ENCODE measurements around the gene MMP7.

Gene MMP7

DNA sequence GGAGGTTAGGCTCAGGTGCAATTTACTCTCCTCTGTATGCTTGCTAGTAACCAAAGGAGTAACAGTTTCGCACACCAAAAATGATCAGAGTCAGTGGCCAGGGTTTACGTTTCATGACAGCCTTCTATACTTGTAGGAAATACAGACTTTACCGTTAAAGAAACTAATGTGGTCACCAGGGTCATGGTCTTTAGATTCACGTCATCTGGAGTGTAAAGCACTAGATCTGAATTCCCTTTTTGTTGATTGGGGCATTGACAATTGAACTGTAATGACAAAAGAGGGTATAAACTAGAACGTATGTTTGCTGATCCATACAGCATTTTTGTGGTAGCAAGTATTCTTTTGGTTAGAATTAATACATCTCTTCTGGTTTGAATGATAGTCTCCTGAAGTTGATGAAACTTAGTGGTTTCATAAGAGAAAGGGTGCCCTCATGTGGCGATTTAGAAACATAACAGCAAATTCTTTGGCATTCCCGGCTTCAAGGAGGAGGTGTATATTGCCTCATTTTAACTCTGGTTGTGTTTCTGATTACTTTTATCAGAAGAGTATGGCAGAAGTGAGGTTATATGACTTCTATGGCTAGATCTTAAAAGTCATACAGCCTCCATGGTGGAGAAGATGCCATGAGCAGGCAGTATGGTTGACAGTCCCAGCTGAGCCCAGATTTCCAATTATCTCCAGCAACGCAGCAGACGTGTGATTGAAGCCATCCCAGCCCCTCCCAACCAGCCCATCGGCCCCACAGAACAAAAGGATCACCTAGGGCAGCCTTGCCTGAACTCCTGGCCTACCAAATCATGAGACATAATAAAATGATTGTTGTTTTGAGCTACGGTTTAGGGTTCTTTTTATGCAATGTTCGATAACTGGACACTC lies 35.1 kb downstream of the MMP7 start:
- H3K79me2 ChIP-seq (ENCODE audit: control insufficient read depth, insufficient read depth, low read length, unreplicated experiment), result no peaks in the 10 kb centered on the region
- no peak overlapping the region for H3K4me3 ChIP-seq (ENCODE audit: low read depth, low read length)
- H3K27ac ChIP-seq (ENCODE audit: low read depth, low read length), result no peak overlapping the region
- no peaks in the 10 kb centered on the region for H3K36me3 ChIP-seq (ENCODE audit: insufficient read depth, low read length)
- peak overlapping the region; percentile 73 for H2AFZ ChIP-seq (ENCODE audit: low read length, unreplicated experiment)
- no peaks in the 10 kb centered on the region for H3K27me3 ChIP-seq (ENCODE audit: insufficient read depth, low read length)
- H3K4me1 ChIP-seq (ENCODE audit: control insufficient read depth, insufficient read depth, low read length, unreplicated experiment), result peaks cover 15% of the 10 kb centered on the region

DNA sequence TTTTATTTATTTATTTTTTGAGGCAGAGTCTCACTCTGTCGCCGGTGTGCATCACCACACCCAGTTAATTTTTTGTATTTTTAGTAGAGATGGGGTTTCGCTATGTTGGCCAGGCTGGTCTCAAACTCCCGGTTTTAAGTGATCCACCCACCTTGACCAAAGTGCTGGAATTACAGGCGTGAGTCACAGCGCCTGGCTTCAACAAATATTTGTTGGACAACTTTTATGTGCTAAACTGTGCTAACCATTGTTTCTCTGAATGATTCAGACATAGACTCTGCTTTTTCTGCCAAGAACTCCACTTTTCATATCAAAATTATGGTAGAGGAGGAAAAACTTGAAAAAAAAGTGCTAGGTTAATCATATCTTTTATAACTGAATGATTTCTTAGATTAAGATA lies 36.3 kb downstream of the MMP7 start:
- Histone ChIP-seq H3K27me3 (ENCODE audit: insufficient read depth, low read length) (no peaks in the 10 kb centered on the region), H3K4me1 (ENCODE audit: control insufficient read depth, insufficient read depth, low read length, unreplicated experiment) (peaks cover 15% of the 10 kb centered on the region), H3K4me3 (ENCODE audit: low read depth, low read length) (no peak overlapping the region), H2AFZ (ENCODE audit: low read length, unreplicated experiment) (no peak overlapping the region), H3K27ac (ENCODE audit: low read depth, low read length) (no peak overlapping the region), H3K36me3 (ENCODE audit: insufficient read depth, low read length) (no peaks in the 10 kb centered on the region), H3K79me2 (ENCODE audit: control insufficient read depth, insufficient read depth, low read length, unreplicated experiment) (no peaks in the 10 kb centered on the region)

DNA sequence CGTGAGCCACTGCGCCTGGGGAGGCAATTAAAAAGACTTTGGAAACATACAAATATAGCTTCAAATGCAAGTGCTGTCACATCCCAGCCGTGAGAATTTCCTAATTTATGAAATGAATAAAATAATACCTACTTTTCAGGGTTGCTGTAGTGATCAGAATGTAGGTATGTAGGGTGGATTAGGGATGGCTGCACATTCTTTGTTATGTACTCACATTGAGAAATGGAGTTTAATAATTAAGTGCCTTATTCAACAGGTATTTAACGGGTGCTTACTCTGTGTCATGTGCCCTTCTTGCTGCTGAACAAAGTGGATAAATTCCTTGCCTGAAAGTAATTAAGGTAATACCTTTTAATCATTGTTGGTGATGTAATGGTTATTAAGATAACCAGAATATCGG lies 37.0 kb downstream of the MMP7 start:
- Histone ChIP-seq H3K79me2 (ENCODE audit: control insufficient read depth, insufficient read depth, low read length, unreplicated experiment) (no peaks in the 10 kb centered on the region), H3K4me1 (ENCODE audit: control insufficient read depth, insufficient read depth, low read length, unreplicated experiment) (peaks cover 15% of the 10 kb centered on the region), H3K27ac (ENCODE audit: low read depth, low read length) (no peak overlapping the region), H3K36me3 (ENCODE audit: insufficient read depth, low read length) (no peaks in the 10 kb centered on the region), H3K27me3 (ENCODE audit: insufficient read depth, low read length) (no peaks in the 10 kb centered on the region), H2AFZ (ENCODE audit: low read length, unreplicated experiment) (no peak overlapping the region), H3K4me3 (ENCODE audit: low read depth, low read length) (no peak overlapping the region)

DNA sequence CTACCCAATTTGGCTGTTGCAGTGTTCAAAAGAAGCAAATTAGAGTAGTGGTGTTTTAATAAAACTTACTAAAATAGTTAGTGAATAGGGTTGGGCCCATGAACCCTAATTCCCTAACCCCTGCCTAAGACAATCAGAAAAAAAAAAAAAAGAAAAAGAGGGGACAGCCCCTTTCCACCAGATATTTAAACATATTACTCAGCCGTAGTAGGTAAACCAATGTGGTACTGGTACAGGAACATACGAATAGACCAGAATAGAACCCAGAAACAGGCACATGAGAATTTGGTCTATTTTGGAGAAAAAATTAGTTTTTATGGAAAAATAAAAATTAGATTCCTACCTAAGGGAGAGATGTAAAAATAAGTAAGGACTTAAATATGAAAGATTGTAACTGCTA lies 38.6 kb downstream of the MMP7 start:
- H3K79me2 ChIP-seq (ENCODE audit: control insufficient read depth, insufficient read depth, low read length, unreplicated experiment), result no peaks in the 10 kb centered on the region
- H3K4me3 ChIP-seq (ENCODE audit: low read depth, low read length), result no peak overlapping the region
- no peak overlapping the region for H3K27ac ChIP-seq (ENCODE audit: low read depth, low read length)
- no peaks in the 10 kb centered on the region for H3K27me3 ChIP-seq (ENCODE audit: insufficient read depth, low read length)
- H3K4me1 ChIP-seq (ENCODE audit: control insufficient read depth, insufficient read depth, low read length, unreplicated experiment), result peaks cover 9% of the 10 kb centered on the region
- no peak overlapping the region for H2AFZ ChIP-seq (ENCODE audit: low read length, unreplicated experiment)
- H3K36me3 ChIP-seq (ENCODE audit: insufficient read depth, low read length), result no peaks in the 10 kb centered on the region

DNA sequence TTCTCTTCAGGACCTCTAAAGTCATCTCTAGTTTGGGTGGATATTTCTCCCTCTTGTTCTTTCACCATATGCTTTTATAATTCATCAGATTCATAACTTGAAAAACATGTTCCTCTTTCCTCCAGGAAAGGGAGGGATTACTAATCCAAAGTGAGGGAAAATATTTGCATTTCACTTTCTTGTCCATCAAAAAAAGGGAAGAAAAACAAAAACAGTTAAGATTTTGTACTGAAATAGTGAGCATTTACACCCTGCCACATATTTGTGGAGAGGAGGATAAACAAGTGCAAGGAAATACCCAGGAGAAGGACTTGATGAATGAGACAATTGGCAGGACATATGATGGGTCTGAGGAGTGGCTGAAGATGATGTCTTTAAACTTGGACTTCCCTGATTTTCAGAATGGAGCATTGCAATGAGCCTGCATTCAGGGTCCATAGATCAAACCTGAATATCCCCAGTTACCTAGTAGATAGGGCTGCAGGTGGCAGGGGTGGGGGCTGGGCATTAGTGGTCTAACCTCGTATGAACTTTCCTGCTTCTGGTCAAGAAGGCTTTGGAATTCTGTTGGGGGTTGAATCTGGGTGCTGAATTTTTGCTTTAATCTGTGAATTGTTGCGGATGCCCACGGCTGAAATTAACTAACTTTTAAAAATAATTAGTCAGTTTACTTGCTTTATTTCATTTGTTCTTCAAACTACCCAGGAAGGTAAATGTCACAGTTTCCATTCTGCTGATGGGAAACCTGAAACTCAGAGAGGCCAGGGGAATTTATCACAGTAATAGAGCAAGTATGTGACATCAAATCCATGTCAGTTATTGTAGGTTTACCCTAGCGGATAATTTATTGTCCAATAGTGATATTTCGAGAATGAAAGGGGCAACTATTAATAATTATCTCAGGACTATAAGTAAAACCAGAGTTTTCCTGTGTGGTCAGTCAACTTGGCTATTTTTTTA lies 41.1 kb downstream of the MMP7 start:
- H3K27ac ChIP-seq (ENCODE audit: low read depth, low read length), result no peak overlapping the region
- H3K27me3 ChIP-seq (ENCODE audit: insufficient read depth, low read length), result no peaks in the 10 kb centered on the region
- H3K79me2 ChIP-seq (ENCODE audit: control insufficient read depth, insufficient read depth, low read length, unreplicated experiment), result no peaks in the 10 kb centered on the region
- peaks cover 9% of the 10 kb centered on the region for H3K4me1 ChIP-seq (ENCODE audit: control insufficient read depth, insufficient read depth, low read length, unreplicated experiment)
- H3K4me3 ChIP-seq (ENCODE audit: low read depth, low read length), result no peak overlapping the region
- H3K36me3 ChIP-seq (ENCODE audit: insufficient read depth, low read length), result no peaks in the 10 kb centered on the region
- no peak overlapping the region for H2AFZ ChIP-seq (ENCODE audit: low read length, unreplicated experiment)

DNA sequence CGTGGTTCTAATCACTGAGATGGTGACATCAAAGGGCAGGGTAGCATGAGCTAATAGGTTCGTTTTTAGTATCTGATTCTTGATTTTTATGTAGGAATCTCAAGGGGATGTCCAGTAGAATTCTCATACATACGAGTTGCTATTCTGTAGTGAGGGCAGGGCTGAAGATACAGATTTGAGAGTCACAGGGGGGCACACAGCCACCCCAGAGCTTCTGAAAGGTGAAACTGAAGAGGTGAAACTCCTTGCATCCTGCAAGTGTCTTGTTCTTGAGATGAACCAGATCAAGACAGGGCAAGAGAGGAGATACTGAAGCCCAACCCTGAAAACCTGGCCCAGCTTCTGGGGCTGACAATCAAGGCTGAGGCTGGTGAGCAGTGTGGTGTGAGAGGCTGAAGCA lies 42.3 kb downstream of the MMP7 start:
- Histone ChIP-seq H3K27me3 (ENCODE audit: insufficient read depth, low read length) (no peaks in the 10 kb centered on the region), H3K4me1 (ENCODE audit: control insufficient read depth, insufficient read depth, low read length, unreplicated experiment) (peaks cover 9% of the 10 kb centered on the region), H2AFZ (ENCODE audit: low read length, unreplicated experiment) (no peak overlapping the region), H3K36me3 (ENCODE audit: insufficient read depth, low read length) (no peaks in the 10 kb centered on the region), H3K79me2 (ENCODE audit: control insufficient read depth, insufficient read depth, low read length, unreplicated experiment) (no peaks in the 10 kb centered on the region), H3K27ac (ENCODE audit: low read depth, low read length) (no peak overlapping the region), H3K4me3 (ENCODE audit: low read depth, low read length) (no peak overlapping the region)

DNA sequence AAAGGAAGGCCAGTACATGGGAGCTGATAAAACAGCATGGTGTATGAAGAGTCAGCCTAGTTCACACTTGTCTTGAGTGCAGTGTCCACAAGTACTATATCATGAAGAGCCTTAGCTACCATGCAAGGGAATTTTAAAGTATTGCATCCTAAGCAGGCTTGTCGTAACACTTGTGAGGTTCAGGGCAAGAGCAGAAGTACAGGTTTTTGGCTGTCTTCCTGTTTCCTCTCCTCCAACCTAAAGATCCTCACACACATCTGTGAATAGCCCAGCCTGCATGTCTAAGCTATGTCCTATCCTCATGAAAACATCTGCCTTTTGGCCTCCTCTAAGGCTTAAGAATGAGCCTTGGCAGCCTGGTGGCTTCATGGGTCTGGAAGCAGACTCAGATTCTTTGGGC lies 43.3 kb downstream of the MMP7 start:
- Histone ChIP-seq H3K79me2 (ENCODE audit: control insufficient read depth, insufficient read depth, low read length, unreplicated experiment) (no peaks in the 10 kb centered on the region), H2AFZ (ENCODE audit: low read length, unreplicated experiment) (no peak overlapping the region), H3K27me3 (ENCODE audit: insufficient read depth, low read length) (no peaks in the 10 kb centered on the region), H3K27ac (ENCODE audit: low read depth, low read length) (no peak overlapping the region), H3K4me3 (ENCODE audit: low read depth, low read length) (no peak overlapping the region), H3K36me3 (ENCODE audit: insufficient read depth, low read length) (no peaks in the 10 kb centered on the region), H3K4me1 (ENCODE audit: control insufficient read depth, insufficient read depth, low read length, unreplicated experiment) (peaks cover 9% of the 10 kb centered on the region)

DNA sequence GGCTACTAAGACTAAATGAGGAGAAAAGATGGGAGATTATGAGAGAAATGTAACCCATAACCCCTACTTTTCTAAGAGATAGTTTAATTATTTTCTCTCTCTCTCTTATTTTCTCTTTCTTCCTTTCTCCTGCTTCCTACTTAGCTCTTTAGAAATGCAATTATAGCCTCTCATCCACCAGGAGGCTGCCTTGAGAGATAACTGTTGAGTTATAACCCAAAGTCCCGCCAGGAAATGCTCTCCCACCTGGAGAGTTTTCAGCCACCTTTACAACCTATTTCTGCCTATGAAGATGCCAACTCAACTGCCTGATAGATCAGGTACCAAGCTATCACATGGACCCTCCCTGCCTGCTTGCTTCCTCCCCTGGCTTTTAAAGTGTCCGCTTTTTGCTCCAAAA lies 44.0 kb downstream of the MMP7 start:
- no peak overlapping the region for H2AFZ ChIP-seq (ENCODE audit: low read length, unreplicated experiment)
- no peaks in the 10 kb centered on the region for H3K79me2 ChIP-seq (ENCODE audit: control insufficient read depth, insufficient read depth, low read length, unreplicated experiment)
- H3K27me3 ChIP-seq (ENCODE audit: insufficient read depth, low read length), result no peaks in the 10 kb centered on the region
- no peaks in the 10 kb centered on the region for H3K36me3 ChIP-seq (ENCODE audit: insufficient read depth, low read length)
- H3K27ac ChIP-seq (ENCODE audit: low read depth, low read length), result no peak overlapping the region
- H3K4me1 ChIP-seq (ENCODE audit: control insufficient read depth, insufficient read depth, low read length, unreplicated experiment), result peaks cover 9% of the 10 kb centered on the region
- H3K4me3 ChIP-seq (ENCODE audit: low read depth, low read length), result no peak overlapping the region

DNA sequence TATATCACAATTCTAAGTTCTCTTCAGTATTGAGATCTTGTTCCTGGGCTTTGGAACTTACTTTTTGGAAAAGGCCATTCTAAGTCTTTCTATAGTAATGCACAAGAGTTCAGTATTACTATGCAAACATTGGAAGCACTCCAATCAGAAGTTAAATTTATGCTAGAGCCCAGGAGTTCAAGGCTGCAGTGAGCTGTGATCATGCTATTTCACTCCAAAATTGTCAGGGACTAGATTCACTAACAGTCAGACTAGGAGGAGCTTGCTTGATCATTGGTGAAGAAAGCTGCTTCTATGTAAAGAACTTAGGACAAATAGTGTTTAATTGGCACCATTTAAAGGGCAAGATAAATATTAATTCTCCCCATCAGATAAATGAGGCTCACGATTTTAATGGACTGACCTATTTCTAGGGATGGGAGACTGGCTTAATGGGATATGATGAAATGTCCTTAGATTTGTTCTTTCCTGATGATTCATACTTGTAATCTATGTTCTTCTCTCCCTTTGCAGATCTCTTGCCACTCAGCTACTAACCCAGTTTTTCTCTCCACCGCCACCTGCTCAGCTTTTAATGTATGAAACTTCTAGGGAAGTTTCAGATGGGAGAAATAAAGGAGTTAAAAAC lies 45.3 kb downstream of the MMP7 start:
- H3K27me3 ChIP-seq (ENCODE audit: insufficient read depth, low read length), result no peaks in the 10 kb centered on the region

DNA sequence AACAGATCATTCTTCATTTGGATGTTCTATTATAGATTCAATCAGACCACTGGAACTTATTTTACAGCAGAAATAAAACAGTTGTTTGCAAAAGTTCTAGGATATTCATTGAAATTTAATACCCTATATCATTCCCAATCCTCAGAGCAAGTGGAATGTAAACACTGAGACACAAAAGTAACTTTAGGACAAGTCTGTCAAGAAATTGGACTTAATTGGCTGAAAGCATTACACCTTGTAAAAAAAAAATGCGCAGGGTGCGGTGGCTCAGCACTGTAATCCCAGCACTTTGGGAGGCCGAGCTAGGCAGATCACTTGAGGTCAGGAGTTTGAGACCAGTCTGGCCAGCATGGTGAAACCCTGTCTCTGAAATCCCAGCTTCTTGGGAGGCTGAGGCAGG lies 48.1 kb downstream of the MMP7 start:
- no peaks in the 10 kb centered on the region for H3K36me3 ChIP-seq (ENCODE audit: insufficient read depth, low read length)
- no peak overlapping the region for H3K4me3 ChIP-seq (ENCODE audit: low read depth, low read length)
- H3K4me1 ChIP-seq (ENCODE audit: control insufficient read depth, insufficient read depth, low read length, unreplicated experiment), result peaks cover 9% of the 10 kb centered on the region
- H3K79me2 ChIP-seq (ENCODE audit: control insufficient read depth, insufficient read depth, low read length, unreplicated experiment), result no peaks in the 10 kb centered on the region
- H3K27me3 ChIP-seq (ENCODE audit: insufficient read depth, low read length), result no peaks in the 10 kb centered on the region
- no peak overlapping the region for H3K27ac ChIP-seq (ENCODE audit: low read depth, low read length)
- no peak overlapping the region for H2AFZ ChIP-seq (ENCODE audit: low read length, unreplicated experiment)

More for the DNA sequence above, 45.3 kb downstream of the MMP7 start:
- peaks cover 9% of the 10 kb centered on the region for H3K4me1 ChIP-seq (ENCODE audit: control insufficient read depth, insufficient read depth, low read length, unreplicated experiment)
- H3K79me2 ChIP-seq (ENCODE audit: control insufficient read depth, insufficient read depth, low read length, unreplicated experiment), result no peaks in the 10 kb centered on the region
- H3K27ac ChIP-seq (ENCODE audit: low read depth, low read length), result no peak overlapping the region
- no peak overlapping the region for H2AFZ ChIP-seq (ENCODE audit: low read length, unreplicated experiment)
- no peaks in the 10 kb centered on the region for H3K36me3 ChIP-seq (ENCODE audit: insufficient read depth, low read length)
- no peak overlapping the region for H3K4me3 ChIP-seq (ENCODE audit: low read depth, low read length)
